OCI-LY7 (cell line): ENCODE results near the gene ZNF821.

Source experiments
- CTCF ChIP-seq: fragments of 200-600 bp; sonication (generic); conservative IDR thresholded peaks from 2 replicates; pipeline ENCODE4 v1.5.1; 2014; ENCODE audit warnings: mild to moderate bottlenecking, antibody characterized with exemption, low read length, moderate library complexity, mixed read lengths
- EZH2phosphoT487 ChIP-seq: fragments of 200-600 bp; sonication (generic); IDR thresholded peaks from 2 replicates; pipeline ENCODE4 v1.6.1; 2018; ENCODE audit warnings: low read depth, borderline replicate concordance, mild to moderate bottlenecking, mixed run types, antibody characterized with exemption, low read length, moderate library complexity, mixed read lengths

- TF ChIP-seq CTCF (no peak), EZH2phosphoT487 (no peak)
These were observed 27.1 kb upstream of the ZNF821 start for GRCh38 chr16:71911121-71911520.
